GM12891 (cell line): ENCODE results near the gene NEK7.

Experiments
- DNase-seq: peaks from one replicate; pipeline ENCODE4 v3.0.0; 2011; ENCODE audit warnings: low spot score; ENCODE audit not compliant: insufficient read length
- FAIRE-seq: peaks from 2 replicates; lab custom pipeline; 2011; peaks lifted over from hg19 to GRCh38; lab: Jason Lieb, UNC
- PAX5 ChIP-seq: IDR thresholded peaks from 2 replicates; pipeline ENCODE4 v1.6.1; 2011; ENCODE audit warnings: low read length, moderate library complexity, mild to moderate bottlenecking; ENCODE audit not compliant: insufficient read depth, severe bottlenecking
- POLR2A ChIP-seq: IDR thresholded peaks from 2 replicates; pipeline ENCODE4 v1.6.1; 2011; ENCODE audit warnings: low read depth, low read length, control low read depth
- POLR2AphosphoS5 ChIP-seq: IDR thresholded peaks from 2 replicates; pipeline ENCODE4 v1.6.1; 2011; ENCODE audit warnings: low read depth, low read length, control low read depth
- POU2F2 ChIP-seq: IDR thresholded peaks from 2 replicates; pipeline ENCODE4 v1.6.1; 2011; ENCODE audit warnings: low read depth, mild to moderate bottlenecking, control low read depth, low read length, moderate library complexity
- SPI1 ChIP-seq: IDR thresholded peaks from 2 replicates; pipeline ENCODE4 v1.6.1; 2011; ENCODE audit warnings: low read depth, low read length, control low read depth
- TAF1 ChIP-seq: IDR thresholded peaks from 2 replicates; pipeline ENCODE4 v1.6.1; 2011; ENCODE audit warnings: low read depth, low read length, control low read depth

Gene NEK7

GRCh38 chr1:198141668-198142351 is 15.0 kb upstream of the NEK7 start:
- no peak for DNase-seq
- TF ChIP-seq TAF1, result no peak
- TF ChIP-seq POLR2AphosphoS5, result no peak
- TF ChIP-seq POLR2A, result no peak
- no peak for TF ChIP-seq PAX5
- no peak for TF ChIP-seq POU2F2
- no peak for TF ChIP-seq SPI1
- FAIRE-seq, result no peak

- no peak for TF ChIP-seq POLR2A
- TF ChIP-seq PAX5, result no peak
- no peak for TF ChIP-seq TAF1
- TF ChIP-seq SPI1, result no peak
- TF ChIP-seq POU2F2, result no peak
- no peak for TF ChIP-seq POLR2AphosphoS5
Observed at GRCh38 chr1:198143797-198144196, 13.0 kb upstream of the NEK7 start.

GRCh38 chr1:198147216-198147615 is 9.6 kb upstream of the NEK7 start:
- FAIRE-seq, result no peak
- DNase-seq, result no peak
- TF ChIP-seq POU2F2, result no peak
- TF ChIP-seq PAX5, result no peak
- TF ChIP-seq SPI1, result no peak
- TF ChIP-seq TAF1, result no peak
- TF ChIP-seq POLR2A, result no peak
- TF ChIP-seq POLR2AphosphoS5, result no peak

More at GRCh38 chr1:198143797-198144196, 13.0 kb upstream of the NEK7 start:
- DNase-seq (no peak), FAIRE-seq (no peak)

- DNase-seq (no peak), FAIRE-seq (no peak)
- TF ChIP-seq POU2F2 (no peak), POLR2A (no peak), SPI1 (no peak), POLR2AphosphoS5 (no peak), TAF1 (no peak), PAX5 (no peak)
Observed at GRCh38 chr1:198150369-198150768, 6.4 kb upstream of the NEK7 start.

GRCh38 chr1:198151688-198152087 is 5.1 kb upstream of the NEK7 start:
- FAIRE-seq, result no peak
- TF ChIP-seq SPI1 (no peak), PAX5 (no peak), POLR2AphosphoS5 (no peak), POLR2A (no peak), TAF1 (no peak)
- no peak for DNase-seq

GRCh38 chr1:198153103-198153502 is 3.7 kb upstream of the NEK7 start:
- no peak for FAIRE-seq
- DNase-seq, result no peak
- TF ChIP-seq PAX5 (no peak), POU2F2 (no peak), POLR2A (no peak), SPI1 (no peak), TAF1 (no peak), POLR2AphosphoS5 (no peak)

GRCh38 chr1:198153804-198154203 is 3.0 kb upstream of the NEK7 start:
- TF ChIP-seq POU2F2 (no peak), TAF1 (no peak), SPI1 (no peak), POLR2AphosphoS5 (no peak), POLR2A (no peak), PAX5 (no peak)
- DNase-seq (no peak), FAIRE-seq (no peak)

- DNase-seq (no peak), FAIRE-seq (no peak)
- no peak for TF ChIP-seq POLR2A
- no peak for TF ChIP-seq POLR2AphosphoS5
- TF ChIP-seq POU2F2, result no peak
- TF ChIP-seq TAF1, result no peak
- TF ChIP-seq SPI1, result no peak
- TF ChIP-seq PAX5, result no peak
Observed at GRCh38 chr1:198155253-198155652, 1.5 kb upstream of the NEK7 start.

GRCh38 chr1:198156111-198156744 is 570 bp upstream of the NEK7 start:
- peak; percentile 90 for FAIRE-seq

GRCh38 chr1:198157241-198157846 is 546 bp downstream of the NEK7 start:
- TF ChIP-seq POU2F2 (no peak), POLR2AphosphoS5 (peak; percentile 37; the same call in 1 of the 2 replicates), PAX5 (no peak)
- DNase-seq (peak; percentile 41), FAIRE-seq (peak; percentile 79)

More at GRCh38 chr1:198156111-198156744, 570 bp upstream of the NEK7 start:
- no peak for TF ChIP-seq PAX5
- no peak for TF ChIP-seq POLR2AphosphoS5
- TF ChIP-seq POU2F2, result no peak
- TF ChIP-seq SPI1, result no peak
- TF ChIP-seq TAF1, result no peak
- no peak for TF ChIP-seq POLR2A
- DNase-seq, result no peak
